ENCODE measurements around the gene DFFA. TPM values are rescaled to one million over a fixed set of nuclear protein-coding genes. Genes with fewer than 3 reads are reported as not detected.

The DFFA gene
- total and polyA plus RNA-seq, 2 of the 4 experiments (the other 2 are of a cell fraction): 28.1 to 62.6 TPM

- peaks cover 10% of the 10 kb centered on the region for H3K9me1 ChIP-seq (ENCODE audit: insufficient read depth, low read length)
- peak overlapping the region; percentile 95 for H3K27ac ChIP-seq (ENCODE audit: insufficient read depth, low read length)
- H4K8ac ChIP-seq (ENCODE audit: low read depth in 2 of 2, low read length in 2 of 2): peak overlapping the region; percentile 51 to 67
- no peak overlapping the region for H3K4me3 ChIP-seq (ENCODE audit: insufficient read depth, low read depth, low read length)
- H3K14ac ChIP-seq (replicated peaks; ENCODE audit: low read depth, low read length): peak overlapping the region; percentile 42
- H2BK120ac ChIP-seq (ENCODE audit: low read depth, low read length): peak overlapping the region; percentile 84
- peak overlapping the region; percentile 61; the same call in 1 of the 2 replicates for H4K91ac ChIP-seq (ENCODE audit: insufficient read depth, low read depth, low read length)
- dilution Hi-C loops (cut with HindIII; ENCODE audit: low sequenced_read_pairs, unreplicated experiment): no loop called here
- peak; percentile 92 for ATAC-seq (ENCODE audit: low read depth)
- peaks cover 3% of the 10 kb centered on the region for H3K4me1 ChIP-seq (ENCODE audit: control insufficient read depth, insufficient read depth, low read length)
- in situ Hi-C loops (cut with MboI; ENCODE audit: low sequenced_read_pairs): loop anchor here (5.0 kb wide), 1 partner anchor 38 kb away; no protein-coding TSS in a partner anchor
- intact Hi-C loops (cut with micrococcal nuclease): no loop called here
- H3K18ac ChIP-seq (ENCODE audit: low read depth, low read length): peak overlapping the region; percentile 90
- peak overlapping the region; percentile 66; the same call in 1 of the 3 replicates for H2BK15ac ChIP-seq (ENCODE audit: low read depth, low read length)
- ChIA-PET POLR2A (ENCODE audit: unreplicated experiment) (interaction anchor here (0.6 kb wide), 1 partner anchor 627 kb away, joined by 29 read pairs; no protein-coding TSS in a partner anchor), CTCF (interaction anchor here (0.5 kb wide), 1 partner anchor 31 kb away, joined by 4 read pairs; no protein-coding TSS in a partner anchor)
- H3K4ac ChIP-seq (ENCODE audit: low read depth, low read length): peak overlapping the region; percentile 61
- H3K4me2 ChIP-seq (ENCODE audit: low read depth, low read length): no peak overlapping the region
- no peaks in the 10 kb centered on the region for H3K27me3 ChIP-seq (ENCODE audit: control insufficient read depth, insufficient read depth, low read length)
- H3K9ac ChIP-seq (ENCODE audit: low read depth, low read length): 0 out of 2 replicates have a peak overlapping the region, but pooled peaks have one; percentile 3
- H3K79me1 ChIP-seq (ENCODE audit: low read depth in 1 of 2, low read length in 2 of 2): peaks cover 0 to 24% of the 10 kb centered on the region in 2 experiments; a peak in 3 of 4 replicates
- BruUV-seq (replicated peaks): no TSS peak
- H3K36me3 ChIP-seq (ENCODE audit: control insufficient read depth, insufficient read depth, low read length): peaks cover 76% of the 10 kb centered on the region
- peak overlapping the region; percentile 91 for H2BK5ac ChIP-seq (ENCODE audit: low read depth, low read length, poor library complexity, severe bottlenecking)
- peak overlapping the region; percentile 22; the same call in 1 of the 2 replicates for H3K23ac ChIP-seq (ENCODE audit: low read depth, low read length)
- peak overlapping the region; percentile 59; the same call in 1 of the 2 replicates for H2AK5ac ChIP-seq (ENCODE audit: low read depth, low read length)
- no peaks in the 10 kb centered on the region for H4K20me1 ChIP-seq (ENCODE audit: insufficient read depth, low read length)
- peak overlapping the region; percentile 16 for H2AFZ ChIP-seq (replicated peaks; ENCODE audit: low read length, poor library complexity)
- TF ChIP-seq NFE2L2 (IDR thresholded peaks at IDR 0.05; ENCODE audit: low read depth, low read length): peak; percentile 99
- peak; percentile 77 for TF ChIP-seq CEBPB (IDR thresholded peaks at IDR 0.05; ENCODE audit: low read depth, low read length)
- TF ChIP-seq RAD21 (IDR thresholded peaks at IDR 0.05; ENCODE audit: low read length): no peak
- TF ChIP-seq FOS (IDR thresholded peaks at IDR 0.05; ENCODE audit: low read depth, low read length): no peak
- no peak for TF ChIP-seq BHLHE40 (IDR thresholded peaks at IDR 0.05; ENCODE audit: low read depth, low read length)
- TF ChIP-seq CHD1 (IDR thresholded peaks at IDR 0.05; ENCODE audit: low read depth, low read length): no peak
- peak; percentile 66 for TF ChIP-seq POLR2A (IDR thresholded peaks at IDR 0.05; ENCODE audit: low read depth, low read length)
- TF ChIP-seq MAFK (IDR thresholded peaks at IDR 0.05; ENCODE audit: low read depth, low read length): peak; percentile 83
- TF ChIP-seq RCOR1 (IDR thresholded peaks at IDR 0.05; ENCODE audit: insufficient replicate concordance, low read length): no peak
- peak overlapping the region; percentile 94 for H4K5ac ChIP-seq (ENCODE audit: low read depth, low read length)
- peak; percentile 91 for DNase-seq
- H2BK20ac ChIP-seq (ENCODE audit: low read depth, low read length): peak overlapping the region; percentile 83; the same call in 1 of the 2 replicates
- WGBS, 2 experiments (ENCODE audit: extremely low coverage in 2 of 2, insufficient read length in 1 of 2): no CpG with 5 or more reads among the region's 6 CpGs
- no peaks in the 10 kb centered on the region for H3K9me3 ChIP-seq (ENCODE audit: control insufficient read depth, insufficient read depth, low read length)
- H2AK9ac ChIP-seq (replicated peaks; ENCODE audit: low read depth, low read length, poor library complexity): peak overlapping the region; percentile 18
- H3K56ac ChIP-seq (ENCODE audit: extremely low read depth, insufficient read depth, low read length): no peak overlapping the region; the same call in 1 of the 2 replicates
Measured at GRCh38 chr1:10415211-10415930, 57.0 kb downstream of the DFFA start.
